HepG2 (cell line): ENCODE measurements around the gene PDYN. TPM values are rescaled to one million over a fixed set of nuclear protein-coding genes. Genes with fewer than 3 reads are reported as not detected.

Experiments used
- AGO1 ChIP-seq: fragments of 200-400 bp; formaldehyde crosslinking; IDR thresholded peaks from 2 replicates; pipeline ENCODE4 v1.6.1; 2017; ENCODE audit warnings: mild to moderate bottlenecking, low read depth, low read length, moderate library complexity; ENCODE audit not compliant: poor library complexity, severe bottlenecking
- AKAP8 ChIP-seq: sonication (generic); formaldehyde crosslinking; IDR thresholded peaks from 2 replicates; pipeline ENCODE4 v1.5.1; 2020; ENCODE audit warnings: mild to moderate bottlenecking, missing genetic modification reagents
- ATM ChIP-seq: fragments of 450-650 bp; IDR thresholded peaks from 2 replicates; pipeline ENCODE4 v1.7.1; 2017; ENCODE audit warnings: mild to moderate bottlenecking, borderline replicate concordance
- BHLHE40 ChIP-seq: IDR thresholded peaks from 2 replicates; pipeline ENCODE4 v1.6.1; 2011; ENCODE audit warnings: low read length, improper control_type of control experiment
- CCAR2 ChIP-seq: fragments of 200-400 bp; formaldehyde crosslinking; optimal IDR thresholded peaks from 2 replicates; pipeline ENCODE3; 2018; ENCODE audit warnings: low read depth, mild to moderate bottlenecking, low read length, moderate library complexity
- HDAC1 ChIP-seq: sonication (generic); formaldehyde crosslinking; IDR thresholded peaks from 2 replicates; pipeline ENCODE4 v1.5.1; 2020; ENCODE audit warnings: mild to moderate bottlenecking, missing genetic modification reagents
- KAT2B ChIP-seq: fragments of 150-350 bp; IDR thresholded peaks from 2 replicates; pipeline ENCODE4 v1.6.1; 2014; ENCODE audit warnings: low read depth, low read length, borderline replicate concordance
- MATR3 ChIP-seq: sonication (generic); formaldehyde crosslinking; IDR thresholded peaks from 2 replicates; pipeline ENCODE4 v1.4.0; 2020; ENCODE audit warnings: missing genetic modification reagents
- MEIS2 ChIP-seq: sonication (generic); formaldehyde crosslinking; IDR thresholded peaks from 2 replicates; pipeline ENCODE4 v1.9.0; 2021; ENCODE audit warnings: mild to moderate bottlenecking, missing genetic modification reagents
- MTF2 ChIP-seq: sonication (generic); formaldehyde crosslinking; IDR thresholded peaks from 2 replicates; pipeline ENCODE4 v1.5.0; 2020; ENCODE audit warnings: missing genetic modification reagents, borderline replicate concordance
- MYNN ChIP-seq: sonication (generic); formaldehyde crosslinking; IDR thresholded peaks from 2 replicates; pipeline ENCODE4 v1.4.0; 2020; ENCODE audit warnings: mild to moderate bottlenecking, low read depth, missing genetic modification reagents
- REL ChIP-seq: sonication (generic); formaldehyde crosslinking; conservative IDR thresholded peaks from 2 replicates; pipeline ENCODE4 v1.8.0; 2022; ENCODE audit warnings: mild to moderate bottlenecking, missing genetic modification reagents, moderate library complexity
- TCF7L2 ChIP-seq: IDR thresholded peaks from 2 replicates; pipeline ENCODE4 v1.6.1; 2011; ENCODE audit warnings: mild to moderate bottlenecking, low read depth, low read length, moderate library complexity
- ZNF235 ChIP-seq: sonication (generic); formaldehyde crosslinking; IDR thresholded peaks from 2 replicates; pipeline ENCODE4 v1.8.1; 2023; ENCODE audit warnings: mild to moderate bottlenecking, missing genetic modification reagents, borderline replicate concordance
- ZNF557 ChIP-seq: sonication (generic); formaldehyde crosslinking; IDR thresholded peaks from 2 replicates; pipeline ENCODE4 v1.4.0; 2020; ENCODE audit warnings: missing genetic modification reagents
- ZSCAN29 ChIP-seq: sonication (generic); formaldehyde crosslinking; conservative IDR thresholded peaks from 2 replicates; pipeline ENCODE4 v1.4.0; 2020; ENCODE audit warnings: mild to moderate bottlenecking, missing genetic modification reagents
- ZSCAN30 ChIP-seq: sonication (generic); formaldehyde crosslinking; IDR thresholded peaks from 2 replicates; pipeline ENCODE4 v1.5.0; 2020; ENCODE audit warnings: mild to moderate bottlenecking, missing genetic modification reagents
- polyA plus RNA-seq, 8 experiments: library from polyadenylated mRNA; depleted of rRNA in 3 of 8; stranded (reverse) in 7 of 8; unstranded in 1 of 8; fragments of >200 nt; fragmentation: Illumina TruSeq in 4 of 8; extraction: Trizol in 4 of 8; gene quantifications; 2 replicates each; pipeline versions ENCODE4 v1.2.1 to v1.2.3, GENCODE V29; 2011 to 2016; ENCODE audit warnings: low read depth in 4 of 8, missing spikeins in 1 of 8, mixed read lengths in 1 of 8; ENCODE audit not compliant: insufficient read depth in 1 of 8
- total RNA-seq, 5 experiments: library from RNA; depleted of rRNA; stranded (reverse); fragments of >200 nt; fragmentation: Illumina TruSeq; extraction: Trizol; gene quantifications; 2 replicates each; pipeline ENCODE4 v1.2.3, GENCODE V29; 2016; ENCODE audit warnings: low read depth in 1 of 5
- TF ChIP-seq, protein P1 (sequence below): sonication (generic); formaldehyde crosslinking; IDR thresholded peaks from 2 replicates; pipeline ENCODE4 v1.4.0; 2020; ENCODE audit warnings: missing genetic modification reagents, borderline replicate concordance
- TF ChIP-seq, protein P2 (sequence below): IDR thresholded peaks from 2 replicates; pipeline ENCODE4 v1.6.1; 2016; ENCODE audit warnings: missing compliant biosample characterization, missing genetic modification reagents, borderline replicate concordance
- TF ChIP-seq, protein P3 (sequence below): sonication (generic); formaldehyde crosslinking; IDR thresholded peaks from 2 replicates; pipeline ENCODE4 v1.5.1; 2020; ENCODE audit warnings: missing genetic modification reagents, mild to moderate bottlenecking, borderline replicate concordance
- TF ChIP-seq, protein P4 (sequence below): sonication (generic); formaldehyde crosslinking; IDR thresholded peaks from 2 replicates; pipeline ENCODE4 v1.4.0; 2020; ENCODE audit warnings: missing genetic modification reagents, borderline replicate concordance

The PDYN gene
- total and polyA plus RNA-seq, 2 of the 13 experiments (the other 11 are each of a cell fraction or from before 2014, with no cell fraction given): not detected

DNA sequence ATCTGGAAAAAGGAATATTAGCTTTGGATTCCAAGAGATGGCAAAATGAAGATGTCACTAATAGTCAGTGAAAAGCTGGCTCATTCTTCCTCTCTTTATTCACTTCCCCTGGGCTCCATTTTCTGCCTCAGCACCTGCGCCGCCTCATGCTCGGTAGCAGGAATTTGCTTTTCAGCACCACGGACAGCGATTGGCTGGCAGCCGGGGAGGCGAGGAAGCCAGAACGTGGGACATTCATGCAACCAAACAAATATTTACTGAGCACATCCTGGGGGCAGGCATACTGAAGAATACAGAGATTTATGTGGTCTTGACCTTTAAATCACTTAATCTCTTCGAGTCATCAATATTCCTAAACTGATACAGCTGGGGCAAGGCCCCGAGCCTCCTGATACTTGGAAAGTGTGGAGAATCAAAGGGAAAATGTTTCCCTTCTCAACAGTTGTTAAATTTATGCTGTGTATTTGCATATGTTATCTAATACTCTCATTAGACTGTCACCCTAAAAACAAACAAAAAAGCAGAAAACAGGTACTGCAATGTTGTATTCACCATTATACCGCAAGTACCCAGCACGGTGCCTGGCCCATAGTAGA, 12.1 kb upstream of the PDYN start (continued):
- TF ChIP-seq, protein P1, sequence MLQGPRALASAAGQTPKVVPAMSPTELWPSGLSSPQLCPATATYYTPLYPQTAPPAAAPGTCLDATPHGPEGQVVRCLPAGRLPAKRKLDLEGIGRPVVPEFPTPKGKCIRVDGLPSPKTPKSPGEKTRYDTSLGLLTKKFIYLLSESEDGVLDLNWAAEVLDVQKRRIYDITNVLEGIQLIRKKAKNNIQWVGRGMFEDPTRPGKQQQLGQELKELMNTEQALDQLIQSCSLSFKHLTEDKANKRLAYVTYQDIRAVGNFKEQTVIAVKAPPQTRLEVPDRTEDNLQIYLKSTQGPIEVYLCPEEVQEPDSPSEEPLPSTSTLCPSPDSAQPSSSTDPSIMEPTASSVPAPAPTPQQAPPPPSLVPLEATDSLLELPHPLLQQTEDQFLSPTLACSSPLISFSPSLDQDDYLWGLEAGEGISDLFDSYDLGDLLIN (CRISPR knock-in tag): peak; percentile 85; the same call in 1 of the 2 replicates
- peak; percentile 95 for TF ChIP-seq ZSCAN30 (CRISPR knock-in tag)
- TF ChIP-seq, protein P2, sequence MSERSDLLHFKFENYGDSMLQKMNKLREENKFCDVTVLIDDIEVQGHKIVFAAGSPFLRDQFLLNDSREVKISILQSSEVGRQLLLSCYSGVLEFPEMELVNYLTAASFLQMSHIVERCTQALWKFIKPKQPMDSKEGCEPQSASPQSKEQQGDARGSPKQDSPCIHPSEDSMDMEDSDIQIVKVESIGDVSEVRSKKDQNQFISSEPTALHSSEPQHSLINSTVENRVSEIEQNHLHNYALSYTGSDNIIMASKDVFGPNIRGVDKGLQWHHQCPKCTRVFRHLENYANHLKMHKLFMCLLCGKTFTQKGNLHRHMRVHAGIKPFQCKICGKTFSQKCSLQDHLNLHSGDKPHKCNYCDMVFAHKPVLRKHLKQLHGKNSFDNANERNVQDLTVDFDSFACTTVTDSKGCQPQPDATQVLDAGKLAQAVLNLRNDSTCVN (CRISPR knock-in tag): peak; percentile 96
- TF ChIP-seq HDAC1: peak; percentile 88
- TF ChIP-seq, protein P3, sequence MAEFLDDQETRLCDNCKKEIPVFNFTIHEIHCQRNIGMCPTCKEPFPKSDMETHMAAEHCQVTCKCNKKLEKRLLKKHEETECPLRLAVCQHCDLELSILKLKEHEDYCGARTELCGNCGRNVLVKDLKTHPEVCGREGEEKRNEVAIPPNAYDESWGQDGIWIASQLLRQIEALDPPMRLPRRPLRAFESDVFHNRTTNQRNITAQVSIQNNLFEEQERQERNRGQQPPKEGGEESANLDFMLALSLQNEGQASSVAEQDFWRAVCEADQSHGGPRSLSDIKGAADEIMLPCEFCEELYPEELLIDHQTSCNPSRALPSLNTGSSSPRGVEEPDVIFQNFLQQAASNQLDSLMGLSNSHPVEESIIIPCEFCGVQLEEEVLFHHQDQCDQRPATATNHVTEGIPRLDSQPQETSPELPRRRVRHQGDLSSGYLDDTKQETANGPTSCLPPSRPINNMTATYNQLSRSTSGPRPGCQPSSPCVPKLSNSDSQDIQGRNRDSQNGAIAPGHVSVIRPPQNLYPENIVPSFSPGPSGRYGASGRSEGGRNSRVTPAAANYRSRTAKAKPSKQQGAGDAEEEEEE: peak; percentile 95; the same call in 1 of the 2 replicates
- TF ChIP-seq, protein P4, sequence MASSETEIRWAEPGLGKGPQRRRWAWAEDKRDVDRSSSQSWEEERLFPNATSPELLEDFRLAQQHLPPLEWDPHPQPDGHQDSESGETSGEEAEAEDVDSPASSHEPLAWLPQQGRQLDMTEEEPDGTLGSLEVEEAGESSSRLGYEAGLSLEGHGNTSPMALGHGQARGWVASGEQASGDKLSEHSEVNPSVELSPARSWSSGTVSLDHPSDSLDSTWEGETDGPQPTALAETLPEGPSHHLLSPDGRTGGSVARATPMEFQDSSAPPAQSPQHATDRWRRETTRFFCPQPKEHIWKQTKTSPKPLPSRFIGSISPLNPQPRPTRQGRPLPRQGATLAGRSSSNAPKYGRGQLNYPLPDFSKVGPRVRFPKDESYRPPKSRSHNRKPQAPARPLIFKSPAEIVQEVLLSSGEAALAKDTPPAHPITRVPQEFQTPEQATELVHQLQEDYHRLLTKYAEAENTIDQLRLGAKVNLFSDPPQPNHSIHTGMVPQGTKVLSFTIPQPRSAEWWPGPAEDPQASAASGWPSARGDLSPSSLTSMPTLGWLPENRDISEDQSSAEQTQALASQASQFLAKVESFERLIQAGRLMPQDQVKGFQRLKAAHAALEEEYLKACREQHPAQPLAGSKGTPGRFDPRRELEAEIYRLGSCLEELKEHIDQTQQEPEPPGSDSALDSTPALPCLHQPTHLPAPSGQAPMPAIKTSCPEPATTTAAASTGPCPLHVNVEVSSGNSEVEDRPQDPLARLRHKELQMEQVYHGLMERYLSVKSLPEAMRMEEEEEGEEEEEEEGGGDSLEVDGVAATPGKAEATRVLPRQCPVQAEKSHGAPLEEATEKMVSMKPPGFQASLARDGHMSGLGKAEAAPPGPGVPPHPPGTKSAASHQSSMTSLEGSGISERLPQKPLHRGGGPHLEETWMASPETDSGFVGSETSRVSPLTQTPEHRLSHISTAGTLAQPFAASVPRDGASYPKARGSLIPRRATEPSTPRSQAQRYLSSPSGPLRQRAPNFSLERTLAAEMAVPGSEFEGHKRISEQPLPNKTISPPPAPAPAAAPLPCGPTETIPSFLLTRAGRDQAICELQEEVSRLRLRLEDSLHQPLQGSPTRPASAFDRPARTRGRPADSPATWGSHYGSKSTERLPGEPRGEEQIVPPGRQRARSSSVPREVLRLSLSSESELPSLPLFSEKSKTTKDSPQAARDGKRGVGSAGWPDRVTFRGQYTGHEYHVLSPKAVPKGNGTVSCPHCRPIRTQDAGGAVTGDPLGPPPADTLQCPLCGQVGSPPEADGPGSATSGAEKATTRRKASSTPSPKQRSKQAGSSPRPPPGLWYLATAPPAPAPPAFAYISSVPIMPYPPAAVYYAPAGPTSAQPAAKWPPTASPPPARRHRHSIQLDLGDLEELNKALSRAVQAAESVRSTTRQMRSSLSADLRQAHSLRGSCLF (CRISPR knock-in tag): peak; percentile 99
- TF ChIP-seq ZSCAN29 (CRISPR knock-in tag): peak; percentile 62; the same call in 1 of the 2 replicates
- peak; percentile 99 for TF ChIP-seq ZNF557 (CRISPR knock-in tag)
- TF ChIP-seq CCAR2: peak; percentile 50
- TF ChIP-seq MTF2 (CRISPR knock-in tag): no peak
- no peak for TF ChIP-seq AGO1
- peak; percentile 62 for TF ChIP-seq BHLHE40
- TF ChIP-seq KAT2B: no peak
- TF ChIP-seq REL: peak; percentile 59; the same call in 1 of the 2 replicates
- TF ChIP-seq MYNN (CRISPR knock-in tag): peak; percentile 98; the same call in 1 of the 2 replicates
- TF ChIP-seq MEIS2 (CRISPR knock-in tag): peak; percentile 99
- TF ChIP-seq ATM: no peak
- peak; percentile 99; the same call in 1 of the 2 replicates for TF ChIP-seq ZNF235
- TF ChIP-seq AKAP8: peak; percentile 91; the same call in 1 of the 2 replicates
- no peak for TF ChIP-seq MATR3 (CRISPR knock-in tag)
- TF ChIP-seq TCF7L2: no peak
